Endothelial cell of umbilical vein (primary cell): ENCODE measurements around the gene MED25. TPM values are rescaled to one million over a fixed set of nuclear protein-coding genes. Genes with fewer than 3 reads are reported as not detected.

Experiments
- BruUV-seq: library from RNA; stranded (reverse); fragments of 400-500 nt; replicated peaks from 2 replicates; lab custom pipeline; 2021; lab: Mats Ljungman, UMichigan
- CTCF ChIA-PET: fragments of 300-600, 350-600 bp; sonication (Branson Sonifier 250); formaldehyde crosslinking; loops from one replicate; lab custom pipeline; 2021; ENCODE audit warnings: antibody characterized with exemption, inconsistent platforms; lab: Charles Lee
- POLR2A ChIA-PET: fragments of 300-600, 350-600 bp; sonication (Branson Sonifier 250); formaldehyde crosslinking; loops from one replicate; lab custom pipeline; 2021; ENCODE audit warnings: antibody characterized with exemption, inconsistent platforms; lab: Charles Lee
- DNase-seq: peaks from one replicate; pipeline ENCODE4 v3.0.0-alpha.2; 2011; ENCODE audit warnings: low read depth, low spot score
- FAIRE-seq: peaks from 2 replicates; lab custom pipeline; 2011; peaks lifted over from hg19 to GRCh38; lab: Jason Lieb, UNC
- H2AFZ ChIP-seq: 2 replicates; pipeline ENCODE4 v1.6.0; 2012; ENCODE audit warnings: low read depth, low read length, control low read depth, inconsistent platforms
- H3K27ac ChIP-seq: 2 replicates; pipeline ENCODE4 v1.5.1; 2011; ENCODE audit warnings: low read depth, mild to moderate bottlenecking, control low read depth, low read length, moderate library complexity; ENCODE audit not compliant: insufficient read depth
- H3K27me3 ChIP-seq, 2 experiments: 2 replicates each; pipeline versions ENCODE4 v1.6.0 to v1.6.1; 2011; ENCODE audit warnings: low read length in 2 of 2, mixed read lengths in 1 of 2; ENCODE audit not compliant: control insufficient read depth in 2 of 2, insufficient read depth in 2 of 2
- H3K36me3 ChIP-seq, 2 experiments: 2 replicates in 1 of 2; 3 replicates in 1 of 2; pipeline ENCODE4 v1.5.1; 2011; ENCODE audit warnings: low read length in 2 of 2, mild to moderate bottlenecking in 1 of 2, moderate library complexity in 1 of 2; ENCODE audit not compliant: control insufficient read depth in 2 of 2, insufficient read depth in 2 of 2; ENCODE audit errors: extremely low read depth in 1 of 2
- H3K4me1 ChIP-seq: 3 replicates; pipeline ENCODE4 v1.5.1; 2011; ENCODE audit warnings: mild to moderate bottlenecking, low read length; ENCODE audit not compliant: control insufficient read depth, insufficient read depth; ENCODE audit errors: extremely low read depth
- H3K4me2 ChIP-seq: 2 replicates; pipeline ENCODE4 v1.6.1; 2011; ENCODE audit warnings: low read length, control low read depth, mixed read lengths; ENCODE audit not compliant: insufficient read depth
- H3K4me3 ChIP-seq, 3 experiments: fragments of 200-600 bp in 1 of 3; sonication (generic), shearing (Covaris generic) in 1 of 3; replicated peaks in 1 of 3; 2 replicates each; pipeline ENCODE4 v1.5.1; 2011 to 2016; ENCODE audit warnings: control low read depth in 3 of 3, low read length in 3 of 3, mild to moderate bottlenecking in 2 of 3, inconsistent platforms in 1 of 3, low read depth in 1 of 3, moderate library complexity in 1 of 3; ENCODE audit not compliant: insufficient read depth in 1 of 3
- H3K79me2 ChIP-seq: 2 replicates; pipeline ENCODE4 v1.6.0; 2012; ENCODE audit warnings: low read length, inconsistent platforms; ENCODE audit not compliant: control insufficient read depth, insufficient read depth
- H3K9ac ChIP-seq: replicated peaks from 2 replicates; pipeline ENCODE3; 2011; ENCODE audit warnings: low read length, control low read depth; ENCODE audit not compliant: insufficient read depth; ENCODE audit errors: extremely low read depth
- H3K9me1 ChIP-seq: replicated peaks from 3 replicates; pipeline ENCODE4 v1.6.0; 2011; ENCODE audit warnings: mild to moderate bottlenecking, low read length; ENCODE audit not compliant: control insufficient read depth, insufficient read depth; ENCODE audit errors: extremely low read depth
- H3K9me3 ChIP-seq: replicated peaks from 2 replicates; pipeline ENCODE4 v1.5.1; 2012; ENCODE audit warnings: low read length, inconsistent platforms; ENCODE audit not compliant: control insufficient read depth, insufficient read depth
- H4K20me1 ChIP-seq: replicated peaks from 2 replicates; pipeline ENCODE3; 2011; ENCODE audit warnings: mild to moderate bottlenecking, low read length; ENCODE audit not compliant: control insufficient read depth, insufficient read depth; ENCODE audit errors: extremely low read depth
- CTCF ChIP-seq, 2 donors: IDR thresholded peaks; 1 replicate in 1 of 2; 2 replicates in 1 of 2; pipeline ENCODE4 v1.5.1; 2011; ENCODE audit warnings: low read length in 2 of 2, mild to moderate bottlenecking in 2 of 2, moderate library complexity in 2 of 2, control low read depth in 1 of 2, inconsistent platforms in 1 of 2, low read depth in 1 of 2; ENCODE audit not compliant: insufficient read depth in 1 of 2; ENCODE audit errors: extremely low read depth in 1 of 2
- EZH2 ChIP-seq: IDR thresholded peaks from 2 replicates; pipeline ENCODE4 v1.6.1; 2012; ENCODE audit warnings: borderline replicate concordance, low read depth, mild to moderate bottlenecking, moderate library complexity, low read length, inconsistent platforms; ENCODE audit not compliant: severe bottlenecking
- FOS ChIP-seq: IDR thresholded peaks from 2 replicates; pipeline ENCODE4 v1.6.1; 2011; ENCODE audit warnings: mild to moderate bottlenecking, low read length, moderate library complexity, borderline replicate concordance; ENCODE audit not compliant: insufficient read depth
- GATA2 ChIP-seq: IDR thresholded peaks from 2 replicates; pipeline ENCODE4 v1.7.0; 2011; ENCODE audit warnings: low read depth, mild to moderate bottlenecking, moderate library complexity, mixed read lengths, low read length; ENCODE audit not compliant: insufficient read length, insufficient read depth
- JUN ChIP-seq: IDR thresholded peaks from 2 replicates; pipeline ENCODE4 v1.6.1; 2011; ENCODE audit warnings: borderline replicate concordance, low read depth; ENCODE audit not compliant: insufficient read length, insufficient read depth
- MAX ChIP-seq: IDR thresholded peaks from 2 replicates; pipeline ENCODE4 v1.6.1; 2011; ENCODE audit not compliant: insufficient read depth, insufficient read length
- MYC ChIP-seq: IDR thresholded peaks from one replicate; pipeline ENCODE4 v1.6.1; 2011; ENCODE audit warnings: mild to moderate bottlenecking, low read depth, low read length
- POLR2A ChIP-seq: IDR thresholded peaks from 2 replicates; pipeline ENCODE4 v1.6.1; 2012; ENCODE audit warnings: low read depth, mild to moderate bottlenecking, control low read depth, low read length
- POLR2AphosphoS5 ChIP-seq: IDR thresholded peaks from 2 replicates; pipeline ENCODE4 v1.6.1; 2012; ENCODE audit warnings: low read depth, mild to moderate bottlenecking, control low read depth, low read length, moderate library complexity; ENCODE audit not compliant: insufficient read depth
- dilution Hi-C: fragments of 300-500 bp; cut with MboI; formaldehyde crosslinking; loops from one replicate; pipeline ENCODE4 v1.15.0; 2019; ENCODE audit warnings: low sequenced_read_pairs; ENCODE audit not compliant: extremely low pct_ligation_motif_present
- intact Hi-C: fragments of 100-400 bp; cut with micrococcal nuclease; formaldehyde crosslinking; loops from one replicate; pipeline ENCODE4 v1.10.0; 2022
- polyA plus RNA-seq, 4 experiments: library from polyadenylated mRNA; depleted of rRNA in 3 of 4; stranded (reverse) in 3 of 4; unstranded in 1 of 4; fragments of >200 nt; gene quantifications; 2 replicates each; pipeline versions ENCODE4 v1.2.1 to v1.2.3, GENCODE V29; 2011 to 2012; ENCODE audit warnings: missing spikeins in 1 of 4
- total RNA-seq: library from RNA; stranded (reverse); gene quantifications from 2 replicates; pipeline ENCODE4 v1.2.3, GENCODE V29; 2021

The MED25 gene
- total and polyA plus RNA-seq, 2 donors (not counting 3 experiments of a cell fraction or from before 2014, with no cell fraction given): 31.7 to 62.9 TPM

GRCh38 chr19:49836176-49837008 is 18.3 kb downstream of the MED25 start:
- Histone ChIP-seq H3K36me3 (peaks cover 7 to 55% of the 10 kb centered on the region in 2 experiments), H3K4me1 (peaks cover 8% of the 10 kb centered on the region), H3K4me2 (no peak overlapping the region), H3K79me2 (no peaks in the 10 kb centered on the region), H3K9me1 (no peaks in the 10 kb centered on the region), H3K4me3 (no peak overlapping the region), H3K9me3 (no peaks in the 10 kb centered on the region), H2AFZ (no peak overlapping the region), H4K20me1 (no peaks in the 10 kb centered on the region), H3K27ac (no peak overlapping the region), H3K9ac (no peak overlapping the region), H3K27me3 (no peaks in the 10 kb centered on the region)
- dilution Hi-C loops: no loop called here
- no peak for DNase-seq
- no peak for FAIRE-seq
- CTCF ChIA-PET: no interaction called here
- intact Hi-C loops: no loop called here
- TF ChIP-seq MYC: no peak
- POLR2A ChIA-PET: no interaction called here
- BruUV-seq: no TSS peak

GRCh38 chr19:49837009-49837310 is 18.9 kb downstream of the MED25 start:
- peaks cover 6 to 49% of the 10 kb centered on the region in 2 experiments for H3K36me3 ChIP-seq
- POLR2A ChIA-PET: no interaction called here

More at GRCh38 chr19:49837009-49837310, 18.9 kb downstream of the MED25 start:
- TF ChIP-seq FOS (no peak), EZH2 (no peak), MAX (no peak), CTCF (IDR thresholded peaks at IDR 0.05; ENCODE audit: extremely low read depth in 1 of 2, insufficient read depth in 1 of 2, low read depth in 1 of 2, low read length in 2 of 2) (no peak), JUN (no peak), POLR2AphosphoS5 (no peak), POLR2A (no peak), MYC (no peak), GATA2 (no peak)
- Histone ChIP-seq H2AFZ (no peak overlapping the region), H3K9me3 (no peaks in the 10 kb centered on the region), H3K4me2 (no peak overlapping the region), H3K4me1 (peaks cover 8% of the 10 kb centered on the region), H3K27me3 (no peaks in the 10 kb centered on the region), H3K27ac (no peak overlapping the region), H4K20me1 (no peaks in the 10 kb centered on the region), H3K9ac (no peak overlapping the region), H3K9me1 (no peaks in the 10 kb centered on the region), H3K79me2 (no peaks in the 10 kb centered on the region), H3K4me3 (no peak overlapping the region)
- DNase-seq (no peak), FAIRE-seq (no peak)
- CTCF ChIA-PET: no interaction called here
- intact Hi-C loops: no loop called here
- dilution Hi-C loops: no loop called here
- no TSS peak for BruUV-seq
